HL-60/S4 treated with phorbol 12-myristate 13-acetate at 8.2 ng/mL for 4 days and 3 days (cell line): ENCODE data around the gene QSOX2.

ENCODE experiments used
- in situ Hi-C: fragments of 300-500 bp; cut with MboI; formaldehyde crosslinking; loops from 2 replicates; pipeline ENCODE4 v1.15.0; 2022; ENCODE audit warnings: low sequenced_read_pairs

Gene QSOX2

DNA sequence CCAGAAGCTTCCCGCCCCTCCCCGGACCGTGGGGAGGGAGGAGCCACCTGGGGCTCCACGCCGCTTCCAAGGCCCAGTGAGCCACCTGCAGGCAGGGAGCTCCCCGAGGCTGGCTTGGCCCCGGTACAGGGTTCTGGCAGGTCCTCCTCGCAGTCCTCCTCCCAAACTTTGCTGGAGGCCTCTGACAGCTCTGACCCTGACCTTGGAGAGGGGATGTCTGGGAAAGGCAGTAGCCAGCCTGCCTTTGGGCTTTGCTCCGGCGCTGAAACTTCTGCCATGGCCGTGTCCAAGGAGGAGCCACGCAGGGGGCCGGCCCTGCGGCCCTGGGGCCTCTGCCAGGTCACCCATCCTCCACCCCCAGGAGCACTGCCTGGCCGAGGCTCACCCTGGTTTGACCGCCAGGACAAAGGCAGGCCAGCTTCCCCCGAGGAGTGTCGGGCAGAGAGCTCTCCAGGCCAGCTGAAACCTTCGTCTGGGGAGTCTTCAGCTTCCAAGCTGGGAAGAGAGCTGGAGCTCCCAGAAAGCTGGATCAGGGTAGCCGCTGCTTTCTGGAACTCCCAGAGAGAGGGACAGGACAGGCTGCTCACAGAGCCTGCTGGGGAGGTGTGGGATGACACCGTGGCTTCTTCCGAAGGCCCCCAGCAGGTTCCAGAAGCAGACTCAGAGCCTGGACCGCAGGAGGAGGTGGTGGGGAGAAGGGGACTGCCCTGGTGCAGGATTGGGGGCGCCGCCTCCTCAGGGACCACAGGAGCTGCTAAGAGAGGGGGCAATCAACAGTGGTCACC, 9.0 kb upstream of the QSOX2 start:
- in situ Hi-C loops, result no loop called here

- in situ Hi-C loops, result no loop called here
Measured at GRCh38 chr9:136253246-136254130, 7.9 kb upstream of the QSOX2 start.

DNA sequence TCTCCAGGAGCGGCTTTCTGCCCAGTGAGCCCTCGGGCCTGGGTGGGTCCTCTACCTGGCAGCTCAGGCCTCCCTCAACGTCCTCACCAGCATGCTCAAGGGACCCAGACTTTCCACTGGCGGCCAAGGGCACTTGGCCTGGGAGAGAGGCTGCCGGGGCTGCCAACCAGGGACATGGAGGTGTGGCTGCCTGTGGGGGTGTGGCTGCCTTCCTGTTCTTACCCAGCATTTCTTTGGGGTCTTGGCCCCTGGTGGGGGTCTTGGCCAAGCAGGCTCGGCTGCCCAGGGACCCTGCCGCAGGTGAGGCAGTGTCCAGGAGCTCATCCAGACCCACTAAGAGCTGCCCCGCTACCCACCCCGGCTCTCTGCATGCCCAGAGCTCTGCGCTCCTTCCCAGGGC, 7.2 kb upstream of the QSOX2 start:
- in situ Hi-C loops, result no loop called here

- in situ Hi-C loops, result no loop called here
Measured at GRCh38 chr9:136252281-136252680, 6.7 kb upstream of the QSOX2 start.

DNA sequence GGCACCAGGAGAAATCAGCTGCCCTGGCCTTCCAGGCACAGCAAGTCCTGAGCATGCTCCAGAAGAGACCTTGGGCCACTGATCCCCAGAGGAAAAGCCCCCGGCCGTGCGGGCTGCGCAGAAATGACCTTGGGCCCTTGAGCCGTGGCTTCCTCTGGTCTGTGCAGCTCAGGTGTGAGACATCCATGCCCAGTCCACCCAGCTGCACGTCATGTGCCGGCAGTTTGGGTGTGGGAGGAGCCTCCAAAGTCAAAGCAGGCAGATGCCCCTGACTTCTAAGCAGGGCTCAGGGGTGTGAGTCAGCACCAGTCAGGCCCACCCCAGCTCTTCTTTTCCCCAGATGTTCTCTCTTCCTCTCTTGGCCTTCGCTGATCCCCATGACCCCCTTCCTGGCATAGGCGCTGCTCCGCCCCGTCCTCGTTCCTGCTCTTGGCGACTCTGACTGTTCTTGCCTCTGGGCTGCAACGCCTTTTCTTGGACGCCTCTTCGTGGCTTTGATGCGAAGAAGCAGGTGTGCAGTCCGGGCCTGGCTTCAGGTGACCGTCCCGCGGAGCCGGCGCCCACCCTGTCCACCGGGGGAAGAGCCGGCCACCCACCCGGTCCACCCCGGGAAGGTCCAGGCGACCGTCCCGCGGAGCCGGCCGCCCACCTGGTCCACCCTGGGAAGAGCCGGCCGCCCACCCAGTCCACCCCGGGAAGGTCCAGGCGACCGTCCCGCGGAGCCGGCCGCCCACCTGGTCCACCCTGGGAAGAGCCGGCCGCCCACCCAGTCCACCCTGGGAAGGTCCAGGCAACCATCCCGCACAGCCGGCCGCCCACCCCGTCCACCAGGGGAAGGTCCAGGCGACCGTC, 5.9 kb upstream of the QSOX2 start:
- in situ Hi-C loops, result no loop called here

DNA sequence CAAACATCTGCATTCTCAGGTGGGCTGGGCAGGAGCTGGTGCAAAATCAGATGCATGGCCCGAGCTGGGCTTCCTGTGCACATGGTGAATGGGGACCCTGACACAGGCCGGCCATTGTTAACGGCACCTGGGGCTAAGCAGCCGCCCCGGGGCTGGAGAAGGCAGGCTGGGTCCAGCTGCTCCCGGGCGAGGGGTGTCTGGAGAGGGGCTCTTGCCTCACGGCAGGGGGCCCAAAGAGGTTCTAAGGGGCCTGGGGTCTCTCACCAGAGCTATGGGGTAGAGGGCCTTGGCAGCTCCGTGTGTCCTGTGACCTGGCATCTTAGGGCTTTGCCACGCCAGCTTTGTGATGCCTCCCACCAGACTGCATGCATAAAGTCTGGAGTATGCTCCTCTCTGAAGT, 5.1 kb upstream of the QSOX2 start:
- in situ Hi-C loops, result no loop called here

- in situ Hi-C loops, result no loop called here
Measured at GRCh38 chr9:136249877-136250559, 4.4 kb upstream of the QSOX2 start.

DNA sequence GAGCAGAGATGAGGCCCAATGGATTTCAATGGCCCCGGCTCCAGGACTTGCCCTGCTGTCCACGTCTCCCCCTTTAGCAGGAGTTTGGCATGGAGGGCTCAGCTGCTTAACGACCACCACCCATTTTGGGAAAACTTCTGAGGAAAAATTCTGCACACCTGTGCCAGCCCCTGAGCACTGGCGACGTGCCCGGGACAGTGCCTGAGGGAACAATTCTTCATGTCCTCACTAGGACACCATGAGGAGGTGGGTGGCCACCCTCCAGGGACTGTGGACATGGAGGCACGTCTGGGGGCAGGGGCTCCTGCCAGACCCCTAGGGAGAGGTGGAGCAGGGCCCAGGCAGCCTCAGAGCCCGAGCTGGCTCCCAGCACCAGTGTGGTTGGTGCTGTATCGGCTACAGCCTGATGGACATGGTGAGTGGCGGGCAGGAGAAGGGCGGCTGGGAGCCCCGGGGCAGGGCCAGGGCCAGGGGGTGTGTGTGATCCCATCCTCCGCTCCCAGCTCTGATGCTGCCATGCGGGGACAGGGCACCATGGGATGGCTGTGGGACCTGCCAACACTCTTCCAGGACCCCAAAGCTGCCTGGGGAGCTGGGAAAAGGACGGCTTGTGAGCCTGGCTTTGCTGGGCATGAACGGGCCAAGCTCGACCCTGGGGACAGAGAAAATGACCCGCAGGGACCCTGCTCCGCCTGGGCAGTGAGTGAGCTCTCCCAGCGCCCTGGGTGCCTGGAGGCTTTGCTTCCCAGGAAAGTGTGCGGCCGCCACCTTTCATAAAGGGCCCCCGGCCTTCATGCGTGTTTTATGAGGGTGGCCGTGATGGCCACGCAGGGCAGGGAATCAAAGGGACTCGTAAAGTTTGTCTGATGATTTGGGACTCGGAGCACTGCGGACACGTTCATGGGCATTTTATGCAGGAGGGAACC, 3.6 kb upstream of the QSOX2 start:
- in situ Hi-C loops, result no loop called here

DNA sequence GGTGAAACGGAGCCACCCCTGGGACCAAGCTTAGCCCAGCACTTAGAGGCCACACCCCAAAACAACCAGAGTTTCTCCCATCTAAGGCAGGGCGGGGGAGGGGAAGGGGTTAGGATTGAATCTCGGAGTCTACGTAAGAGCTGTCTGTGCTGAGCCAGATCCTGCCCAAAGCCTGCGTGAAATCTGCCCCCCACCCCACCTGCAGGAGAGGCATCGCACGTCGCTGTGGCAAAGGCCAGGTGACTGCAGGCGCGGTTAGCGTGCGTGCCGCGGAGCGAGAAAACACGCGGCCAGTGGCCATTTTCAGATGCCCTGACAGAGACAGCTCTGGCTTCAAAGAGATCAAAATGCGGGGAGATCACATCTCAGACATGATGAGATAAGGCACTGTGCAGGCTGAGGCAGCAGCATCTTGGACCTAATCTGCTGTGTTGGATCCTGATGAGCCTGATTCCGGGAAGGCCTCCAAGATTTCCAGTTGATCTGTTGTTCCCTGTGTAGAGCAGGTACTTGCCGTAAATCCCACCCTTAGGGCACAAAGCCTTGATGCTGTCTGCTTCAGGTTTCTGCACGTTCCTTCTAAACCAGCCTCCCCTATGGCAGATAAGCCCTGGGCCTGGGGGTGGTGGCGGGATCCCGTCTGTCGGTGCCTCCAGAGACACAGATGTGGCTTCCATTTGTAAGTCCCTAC, 2.5 kb upstream of the QSOX2 start:
- in situ Hi-C loops, result no loop called here

- in situ Hi-C loops, result no loop called here
Measured at GRCh38 chr9:136247551-136247916, 1.9 kb upstream of the QSOX2 start.

DNA sequence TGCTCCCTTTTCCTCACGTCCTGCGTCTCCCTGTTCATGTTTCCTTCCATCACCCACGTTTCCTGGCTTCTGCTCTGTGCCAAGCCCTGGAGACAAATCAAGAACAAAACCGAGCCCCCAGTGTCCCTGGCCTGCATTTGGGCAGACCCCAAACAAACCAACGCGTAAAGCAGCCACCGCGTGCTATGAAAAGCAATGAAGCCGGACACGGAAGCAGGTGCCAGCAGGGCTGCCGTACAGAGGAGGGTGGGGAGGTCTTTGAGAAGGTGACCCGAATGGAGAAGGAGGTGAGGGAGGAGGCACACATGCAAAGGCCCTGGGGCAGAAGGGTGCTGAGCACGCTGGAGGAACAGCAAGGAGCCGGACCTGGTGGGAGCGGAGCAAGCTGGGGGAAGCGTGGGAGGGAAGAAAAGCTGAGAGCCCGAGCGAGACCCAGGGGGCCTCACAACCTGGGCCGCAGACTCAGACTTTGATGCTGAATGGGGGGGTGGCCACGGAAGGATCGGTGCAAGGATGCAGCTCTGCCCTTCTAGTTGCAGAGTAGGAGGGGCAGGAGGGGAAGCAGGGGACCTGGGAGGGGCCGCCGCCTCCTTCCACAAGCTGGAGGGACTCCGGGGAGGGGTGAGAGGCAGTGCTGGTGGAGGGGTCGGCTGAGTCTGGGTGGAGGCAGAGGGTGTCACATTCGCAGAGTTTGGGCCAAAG, 1.4 kb upstream of the QSOX2 start:
- in situ Hi-C loops, result no loop called here

DNA sequence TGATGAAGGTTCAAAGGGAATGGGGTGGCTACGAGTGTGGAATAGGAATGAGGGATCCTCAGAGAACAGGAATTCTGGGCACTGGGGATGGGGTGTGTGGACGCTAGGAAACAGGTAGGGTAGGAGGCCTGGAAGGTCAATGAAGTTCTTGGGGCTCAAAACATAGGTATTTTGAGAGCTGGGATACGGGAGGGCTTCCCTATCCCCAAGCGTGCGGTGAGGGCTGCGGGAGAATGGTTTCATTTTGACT, 718 bp downstream of the QSOX2 start:
- in situ Hi-C loops, result no loop called here

DNA sequence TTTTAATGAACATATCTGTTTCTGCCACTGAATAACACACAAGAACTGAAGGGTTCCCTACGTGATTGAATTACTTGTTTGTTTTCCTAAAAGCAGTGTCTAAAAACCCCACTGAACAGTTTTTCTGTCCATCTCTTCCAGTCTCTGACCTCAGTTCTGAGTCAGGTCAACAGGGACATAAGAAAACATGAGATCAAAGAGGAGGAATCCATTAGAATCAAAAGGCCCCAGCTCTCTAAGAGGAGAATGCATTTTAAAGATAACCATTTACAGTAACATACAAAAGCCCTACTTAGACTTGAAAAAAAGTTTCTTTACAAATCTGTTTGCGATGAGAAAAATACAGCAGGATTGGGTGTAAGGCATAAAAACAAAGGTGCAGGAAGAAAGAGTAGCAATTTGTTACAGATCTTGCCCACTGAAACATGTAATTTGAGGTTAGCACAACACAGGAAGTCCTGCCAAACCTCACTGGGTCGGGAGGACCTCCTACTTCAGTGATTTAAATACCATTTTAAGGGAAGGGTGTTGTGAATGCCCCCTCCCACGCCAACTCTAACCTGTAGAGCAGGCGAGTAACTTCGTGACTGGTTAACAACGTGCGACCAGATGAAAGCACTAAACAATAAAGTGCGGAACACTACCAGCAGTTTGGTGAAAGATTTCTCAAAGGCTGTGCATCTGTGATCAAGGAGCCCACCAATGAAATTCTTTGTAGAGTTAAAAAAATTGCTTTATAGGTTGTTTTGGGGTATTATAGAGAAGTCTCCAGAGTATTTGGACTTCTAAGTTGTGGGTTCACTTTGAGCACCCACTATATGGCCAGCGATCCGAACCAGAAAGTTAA, 1.3 kb downstream of the QSOX2 start:
- in situ Hi-C loops, result no loop called here

DNA sequence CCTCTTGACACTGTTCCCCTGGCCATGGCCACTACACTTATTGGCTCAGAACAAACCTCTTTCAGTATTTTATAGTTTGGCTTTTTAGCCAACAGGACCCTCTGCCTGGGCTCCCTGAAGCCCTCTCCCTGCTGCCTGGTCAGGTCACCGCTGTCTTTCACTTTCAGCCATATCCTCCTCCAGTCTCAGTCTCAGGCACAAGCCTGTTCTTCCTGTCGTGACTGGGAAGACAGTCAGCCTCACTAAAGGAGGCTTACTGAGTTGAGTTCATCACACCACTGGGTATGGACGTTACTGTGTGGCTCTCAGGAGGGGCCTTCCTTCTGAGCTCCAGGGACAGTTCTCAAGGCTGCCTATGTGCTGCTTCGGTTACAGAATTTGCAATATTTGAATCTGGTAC, 2.0 kb downstream of the QSOX2 start:
- in situ Hi-C loops, result no loop called here

- in situ Hi-C loops, result no loop called here
Measured at GRCh38 chr9:136242918-136243525, 2.6 kb downstream of the QSOX2 start.

DNA sequence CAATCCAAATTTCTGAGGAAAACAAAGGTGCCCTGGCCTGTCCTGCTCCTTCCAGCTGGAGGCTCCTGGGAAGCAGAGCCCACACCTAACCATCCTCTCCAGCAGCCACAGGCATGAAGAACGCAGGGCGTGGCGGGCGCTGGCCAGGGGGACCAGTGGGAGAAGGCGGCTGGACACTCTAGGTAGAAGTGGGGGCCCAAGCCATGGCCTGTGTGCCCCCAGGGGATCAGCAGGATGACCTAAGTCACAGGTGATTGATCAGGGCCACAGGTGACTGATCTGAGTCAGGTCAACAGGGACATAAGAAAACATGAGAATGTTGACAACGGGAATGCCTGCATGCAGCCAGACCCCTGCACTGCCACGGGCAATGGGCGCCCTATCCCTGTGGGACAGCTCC, 3.4 kb downstream of the QSOX2 start:
- in situ Hi-C loops, result no loop called here

- in situ Hi-C loops, result no loop called here
Measured at GRCh38 chr9:136241542-136241941, 4.1 kb downstream of the QSOX2 start.

- in situ Hi-C loops, result no loop called here
Measured at GRCh38 chr9:136240941-136241340, 4.7 kb downstream of the QSOX2 start.
